Upper lobe of left lung (tissue), 4 donors: ENCODE data around the gene PILRA.

Experiments
- EP300 ChIP-seq, 4 donors: sonication (generic); formaldehyde crosslinking; IDR thresholded peaks; one replicate each; pipeline ENCODE4 v1.5.1; 2017; ENCODE audit warnings: antibody characterized with exemption in 4 of 4, control low read depth in 2 of 4
- POLR2A ChIP-seq, 4 donors: fragments of 450-650 bp; IDR thresholded peaks; one replicate each; pipeline ENCODE4 v1.5.1; 2016 to 2017; ENCODE audit warnings: antibody characterized with exemption in 4 of 4, mild to moderate bottlenecking in 2 of 4
- POLR2AphosphoS5 ChIP-seq, 2 donors: sonication (generic); formaldehyde crosslinking; IDR thresholded peaks; one replicate each; pipeline ENCODE4 v1.5.1; 2017; ENCODE audit warnings: antibody characterized with exemption in 2 of 2
- TF ChIP-seq, protein P1 (sequence below), 6 experiments: fragments of 450-650 bp in 4 of 6; fragments of 200-600 bp in 2 of 6; sonication (generic) in 2 of 6; IDR thresholded peaks; one replicate each; pipeline ENCODE4 v1.5.1; 2016 to 2019; ENCODE audit warnings: antibody characterized with exemption in 6 of 6

DNA sequence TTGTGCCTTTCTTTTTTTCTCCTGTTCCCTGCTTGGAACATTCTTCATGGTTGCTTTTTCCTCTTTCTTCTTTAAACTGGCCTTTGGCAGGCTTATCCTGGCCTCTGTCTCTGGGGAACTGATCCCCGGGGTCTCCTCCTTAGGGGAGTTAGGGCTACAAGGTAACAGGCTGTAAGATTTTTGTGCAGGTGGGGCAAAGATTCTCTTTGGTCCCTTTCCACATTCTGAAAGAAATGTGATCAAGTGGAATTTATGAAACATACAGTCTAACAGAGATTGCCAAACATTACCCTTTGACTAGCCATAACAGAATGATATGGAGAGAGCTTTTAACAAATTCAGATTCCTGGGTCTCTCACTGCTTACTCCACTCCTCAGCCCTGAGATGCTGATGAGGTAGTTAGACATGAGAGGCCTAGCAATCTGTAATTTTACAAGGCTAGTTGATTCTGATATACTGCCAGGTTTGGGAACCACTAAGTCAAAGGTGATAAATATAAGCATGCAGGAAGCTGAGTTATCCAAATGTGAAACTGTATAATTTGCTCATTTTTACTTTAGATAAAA lies 46.5 kb downstream of the PILRA start:
- TF ChIP-seq POLR2A (IDR thresholded peaks at IDR 0.05) (no peak), EP300 (IDR thresholded peaks at IDR 0.05) (no peak), POLR2AphosphoS5 (IDR thresholded peaks at IDR 0.05) (no peak)
- TF ChIP-seq, protein P1, sequence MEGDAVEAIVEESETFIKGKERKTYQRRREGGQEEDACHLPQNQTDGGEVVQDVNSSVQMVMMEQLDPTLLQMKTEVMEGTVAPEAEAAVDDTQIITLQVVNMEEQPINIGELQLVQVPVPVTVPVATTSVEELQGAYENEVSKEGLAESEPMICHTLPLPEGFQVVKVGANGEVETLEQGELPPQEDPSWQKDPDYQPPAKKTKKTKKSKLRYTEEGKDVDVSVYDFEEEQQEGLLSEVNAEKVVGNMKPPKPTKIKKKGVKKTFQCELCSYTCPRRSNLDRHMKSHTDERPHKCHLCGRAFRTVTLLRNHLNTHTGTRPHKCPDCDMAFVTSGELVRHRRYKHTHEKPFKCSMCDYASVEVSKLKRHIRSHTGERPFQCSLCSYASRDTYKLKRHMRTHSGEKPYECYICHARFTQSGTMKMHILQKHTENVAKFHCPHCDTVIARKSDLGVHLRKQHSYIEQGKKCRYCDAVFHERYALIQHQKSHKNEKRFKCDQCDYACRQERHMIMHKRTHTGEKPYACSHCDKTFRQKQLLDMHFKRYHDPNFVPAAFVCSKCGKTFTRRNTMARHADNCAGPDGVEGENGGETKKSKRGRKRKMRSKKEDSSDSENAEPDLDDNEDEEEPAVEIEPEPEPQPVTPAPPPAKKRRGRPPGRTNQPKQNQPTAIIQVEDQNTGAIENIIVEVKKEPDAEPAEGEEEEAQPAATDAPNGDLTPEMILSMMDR (IDR thresholded peaks at IDR 0.05): no peak
